Calu3 (cell line): ENCODE results near the gene SNRPB2. TPM values are rescaled to one million over a fixed set of nuclear protein-coding genes. Genes with fewer than 3 reads are reported as not detected.

Experiments
- BruUV-seq: library from RNA; stranded (reverse); fragments of 400-500 nt; replicated peaks from 2 replicates; lab custom pipeline; 2021; lab: Mats Ljungman, UMichigan
- CTCF ChIA-PET: fragments of 300-600 bp; sonication (Branson Sonifier 250); formaldehyde crosslinking; loops from one replicate; lab custom pipeline; 2022; ENCODE audit warnings: antibody characterized with exemption; lab: Charles Lee
- DNase-seq: peaks from one replicate; pipeline ENCODE4 v3.0.0; 2022
- H3K27ac Mint-ChIP-seq: one replicate; pipeline ENCODE4 v1.8.0; 2022; ENCODE audit warnings: mixed read lengths; ENCODE audit not compliant: unreplicated experiment
- H3K27me3 Mint-ChIP-seq: one replicate; pipeline ENCODE4 v1.8.0; 2022; ENCODE audit warnings: mixed read lengths; ENCODE audit not compliant: unreplicated experiment
- H3K36me3 Mint-ChIP-seq: one replicate; pipeline ENCODE4 v1.8.0; 2022; ENCODE audit warnings: mild to moderate bottlenecking, moderate library complexity, mixed read lengths; ENCODE audit not compliant: insufficient read depth, unreplicated experiment
- H3K4me1 Mint-ChIP-seq: one replicate; pipeline ENCODE4 v1.8.0; 2022; ENCODE audit warnings: mild to moderate bottlenecking, low read depth, mixed read lengths; ENCODE audit not compliant: unreplicated experiment
- H3K4me3 Mint-ChIP-seq: one replicate; pipeline ENCODE4 v1.8.0; 2022; ENCODE audit warnings: mild to moderate bottlenecking, low read depth, moderate library complexity, mixed read lengths; ENCODE audit not compliant: unreplicated experiment
- H3K9me3 Mint-ChIP-seq: one replicate; pipeline ENCODE4 v1.8.0; 2022; ENCODE audit warnings: low read depth, mixed read lengths; ENCODE audit not compliant: unreplicated experiment
- CTCF ChIP-seq: fragments of 200-600 bp; IDR thresholded peaks from one replicate; pipeline ENCODE4 v1.8.0; 2022; ENCODE audit warnings: antibody characterized with exemption; ENCODE audit not compliant: unreplicated experiment
- intact Hi-C: fragments of 100-400 bp; cut with micrococcal nuclease; formaldehyde crosslinking; loops from one replicate; pipeline ENCODE4 v1.10.0; 2022; ENCODE audit not compliant: unreplicated experiment
- total RNA-seq: library from RNA; stranded (reverse); gene quantifications from 2 replicates; pipeline ENCODE4 v1.2.3, GENCODE V29; 2022

Gene SNRPB2
- total RNA-seq, 1 experiment from 2014 or later = 23.1 TPM

- CTCF ChIA-PET = interaction anchor here (0.5 kb wide), 1 partner anchor 1674 kb away, joined by 3 read pairs; no protein-coding TSS in a partner anchor
- Mint-ChIP-seq H3K9me3 (no peaks in the 10 kb centered on the region), H3K27me3 (peaks cover 15% of the 10 kb centered on the region), H3K27ac (no peak overlapping the region), H3K36me3 (no peaks in the 10 kb centered on the region), H3K4me3 (no peak overlapping the region), H3K4me1 (no peaks in the 10 kb centered on the region)
- no TSS peak for BruUV-seq
- DNase-seq = no peak
- intact Hi-C loops = no loop called here
- no peak for TF ChIP-seq CTCF
Measured at GRCh38 chr20:16711661-16712258, 18.1 kb upstream of the SNRPB2 start.

- Mint-ChIP-seq H3K27me3 (peaks cover 15% of the 10 kb centered on the region), H3K9me3 (no peaks in the 10 kb centered on the region), H3K27ac (no peak overlapping the region), H3K36me3 (no peaks in the 10 kb centered on the region), H3K4me3 (no peak overlapping the region), H3K4me1 (no peaks in the 10 kb centered on the region)
- intact Hi-C loops = no loop called here
- no peak for DNase-seq
- no peak for TF ChIP-seq CTCF
- CTCF ChIA-PET = no interaction called here
- BruUV-seq = no TSS peak
Measured at GRCh38 chr20:16712511-16712947, 17.3 kb upstream of the SNRPB2 start.

- no peak overlapping the region for H3K4me3 Mint-ChIP-seq
- CTCF ChIA-PET = no interaction called here
Measured at GRCh38 chr20:16713066-16713465, 16.8 kb upstream of the SNRPB2 start.

GRCh38 chr20:16714242-16714641 lies 15.6 kb upstream of the SNRPB2 start:
- no peak overlapping the region for H3K27ac Mint-ChIP-seq
- intact Hi-C loops = no loop called here
- H3K4me3 Mint-ChIP-seq = no peak overlapping the region
- H3K4me1 Mint-ChIP-seq = no peaks in the 10 kb centered on the region
- no peaks in the 10 kb centered on the region for H3K9me3 Mint-ChIP-seq
- TF ChIP-seq CTCF = no peak
- CTCF ChIA-PET = no interaction called here
- no TSS peak for BruUV-seq
- DNase-seq = no peak
- peaks cover 15% of the 10 kb centered on the region for H3K27me3 Mint-ChIP-seq
- no peaks in the 10 kb centered on the region for H3K36me3 Mint-ChIP-seq

More at GRCh38 chr20:16713066-16713465, 16.8 kb upstream of the SNRPB2 start:
- no peaks in the 10 kb centered on the region for H3K4me1 Mint-ChIP-seq
- intact Hi-C loops = no loop called here
- BruUV-seq = no TSS peak
- no peak for DNase-seq
- no peaks in the 10 kb centered on the region for H3K9me3 Mint-ChIP-seq
- H3K36me3 Mint-ChIP-seq = no peaks in the 10 kb centered on the region
- peaks cover 15% of the 10 kb centered on the region for H3K27me3 Mint-ChIP-seq
- H3K27ac Mint-ChIP-seq = no peak overlapping the region
- no peak for TF ChIP-seq CTCF
